Adipocyte (in vitro differentiated cells): Measurements from ENCODE around the gene SLC15A2.

Source experiments
- DNase-seq: peaks from one replicate; pipeline ENCODE4 v3.0.0-alpha.2; 2015; ENCODE audit warnings: low read depth
- H3K27me3 ChIP-seq: replicated peaks from 2 replicates; pipeline ENCODE4 v1.7.0; 2013; ENCODE audit warnings: mild to moderate bottlenecking, low read length, moderate library complexity; ENCODE audit not compliant: control insufficient read depth, insufficient read depth
- H3K36me3 ChIP-seq: 2 replicates; pipeline ENCODE4 v1.7.0; 2013; ENCODE audit warnings: low read length, mild to moderate bottlenecking, moderate library complexity; ENCODE audit not compliant: control insufficient read depth, insufficient read depth, severe bottlenecking
- H3K4me1 ChIP-seq: 2 replicates; pipeline ENCODE4 v1.7.0; 2013; ENCODE audit warnings: mild to moderate bottlenecking, low read length, moderate library complexity; ENCODE audit not compliant: control insufficient read depth, insufficient read depth
- H3K4me3 ChIP-seq: 2 replicates; pipeline ENCODE4 v1.7.0; 2013; ENCODE audit warnings: mild to moderate bottlenecking, low read length, moderate library complexity
- H3K9ac ChIP-seq: 2 replicates; pipeline ENCODE4 v1.7.0; 2013; ENCODE audit warnings: mild to moderate bottlenecking, low read length, moderate library complexity
- H3K9me3 ChIP-seq: 2 replicates; pipeline ENCODE4 v1.7.0; 2013; ENCODE audit warnings: mild to moderate bottlenecking, low read length, moderate library complexity; ENCODE audit not compliant: control insufficient read depth

The SLC15A2 gene

GRCh38 chr3:121988146-121988545 lies 93.9 kb downstream of the SLC15A2 start:
- Histone ChIP-seq H3K9me3 (peaks cover 19% of the 10 kb centered on the region), H3K4me3 (no peak overlapping the region), H3K9ac (no peak overlapping the region), H3K4me1 (no peaks in the 10 kb centered on the region), H3K36me3 (no peaks in the 10 kb centered on the region), H3K27me3 (no peaks in the 10 kb centered on the region)
- no peak for DNase-seq

- Histone ChIP-seq H3K4me1 (no peaks in the 10 kb centered on the region), H3K4me3 (no peak overlapping the region), H3K9me3 (peaks cover under 1% of the 10 kb centered on the region), H3K36me3 (no peaks in the 10 kb centered on the region), H3K9ac (no peak overlapping the region), H3K27me3 (no peaks in the 10 kb centered on the region)
- DNase-seq, result no peak
Measured at GRCh38 chr3:121989943-121990342, 95.7 kb downstream of the SLC15A2 start.

DNA sequence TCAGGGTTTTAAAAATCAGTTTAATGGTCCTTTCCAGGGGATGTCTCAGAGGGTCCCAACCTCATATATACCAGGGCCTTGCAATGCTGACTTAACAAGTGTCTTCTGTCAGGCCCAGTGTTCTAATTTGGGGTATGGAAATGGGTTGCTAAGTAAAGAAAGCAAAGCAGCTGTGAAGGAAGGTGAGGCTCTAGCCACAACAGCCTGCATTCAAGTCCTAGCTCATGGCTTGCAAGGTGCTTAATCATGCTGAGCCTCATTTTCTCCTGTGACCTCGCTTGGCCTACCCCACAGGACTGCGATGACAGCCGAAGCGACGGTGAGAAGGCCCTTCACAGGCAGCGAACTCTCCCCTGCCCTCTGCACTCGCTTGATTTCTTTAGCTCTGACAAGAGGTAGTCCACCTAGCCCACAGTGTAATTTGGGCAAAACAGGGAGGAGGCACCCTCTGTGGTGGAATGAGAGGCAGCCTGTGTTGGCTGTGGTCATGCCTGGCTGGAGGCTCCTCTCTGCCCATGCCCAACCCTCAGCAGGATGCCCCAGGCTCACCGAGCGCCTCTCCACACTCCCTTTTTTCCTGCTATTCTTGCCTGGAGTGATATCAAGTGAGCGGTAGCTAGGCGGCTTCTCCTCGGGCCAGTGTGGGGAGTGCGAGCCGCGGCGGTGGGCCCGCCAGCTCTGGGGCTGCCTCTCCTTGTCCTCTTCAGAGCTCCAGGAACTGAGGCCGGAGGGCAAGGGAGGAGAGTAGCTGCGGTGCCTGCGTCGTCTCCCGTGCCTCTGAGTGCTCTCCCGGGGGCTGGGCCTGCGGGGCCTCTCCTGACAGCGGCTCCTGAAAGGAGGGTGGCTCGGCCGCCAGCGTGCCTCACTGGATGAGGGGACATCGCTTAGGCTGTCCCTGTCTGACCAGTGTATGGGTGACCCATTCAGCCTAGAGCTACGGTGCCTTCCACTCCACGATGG lies 98.7 kb downstream of the SLC15A2 start:
- no peak for DNase-seq
- no peaks in the 10 kb centered on the region for H3K9me3 ChIP-seq
- no peak overlapping the region for H3K4me3 ChIP-seq
- H3K4me1 ChIP-seq, result no peaks in the 10 kb centered on the region
- no peaks in the 10 kb centered on the region for H3K27me3 ChIP-seq
- H3K9ac ChIP-seq, result no peak overlapping the region
- H3K36me3 ChIP-seq, result no peaks in the 10 kb centered on the region
